Breast epithelium (tissue), 4 donors: ENCODE measurements around the gene NDOR1. TPM values are rescaled to one million over a fixed set of nuclear protein-coding genes. Genes with fewer than 3 reads are reported as not detected.

Experiments
- DNase-seq, 2 donors: peaks; one replicate each; pipeline ENCODE4 v3.0.0-alpha.2; 2019; ENCODE audit warnings: low spot score in 2 of 2
- H3K27ac ChIP-seq, 2 donors: fragments of 200-600 bp; sonication (generic) in 1 of 2; one replicate each; pipeline ENCODE4 v1.5.1; 2016 to 2019; ENCODE audit warnings: mild to moderate bottlenecking in 1 of 2
- H3K27me3 ChIP-seq, 2 donors: fragments of 200-600 bp; sonication (generic) in 1 of 2; one replicate each; pipeline versions ENCODE4 v1.5.1 to v1.6.0; 2017 to 2019; ENCODE audit warnings: control low read depth in 1 of 2, mild to moderate bottlenecking in 1 of 2
- H3K36me3 ChIP-seq: fragments of 200-600 bp; one replicate; pipeline ENCODE4 v1.5.1; 2019
- H3K4me1 ChIP-seq, 2 donors: fragments of 200-600 bp; sonication (generic); one replicate each; pipeline ENCODE4 v1.5.1; 2016 to 2019; ENCODE audit warnings: control low read depth in 1 of 2
- H3K4me3 ChIP-seq, 3 donors: fragments of 200-600 bp; sonication (generic); 1 replicate in 2 of 3; 2 replicates in 1 of 3; pipeline ENCODE4 v1.5.1; 2016 to 2019; ENCODE audit warnings: mild to moderate bottlenecking in 3 of 3, moderate library complexity in 2 of 3
- H3K9me3 ChIP-seq, 2 donors: fragments of 200-600 bp; sonication (generic) in 1 of 2; one replicate each; pipeline ENCODE4 v1.5.1; 2016 to 2019; ENCODE audit warnings: control low read depth in 1 of 2
- CTCF ChIP-seq, 3 donors: fragments of 450-650 bp; IDR thresholded peaks; one replicate each; pipeline ENCODE4 v1.5.1; 2016 to 2017; ENCODE audit warnings: antibody characterized with exemption in 3 of 3, mild to moderate bottlenecking in 3 of 3, moderate library complexity in 3 of 3
- POLR2A ChIP-seq: fragments of 450-650 bp; IDR thresholded peaks from one replicate; pipeline ENCODE4 v1.6.1; 2016; ENCODE audit warnings: antibody characterized with exemption, mild to moderate bottlenecking, moderate library complexity
- POLR2AphosphoS5 ChIP-seq, 3 donors: sonication (generic); formaldehyde crosslinking; IDR thresholded peaks; one replicate each; pipeline ENCODE4 v1.6.1; 2017; ENCODE audit warnings: antibody characterized with exemption in 3 of 3
- intact Hi-C: fragments of 100-400 bp; cut with DNase I; formaldehyde crosslinking; loops from one replicate; pipeline ENCODE4 v1.15.1; 2023; ENCODE audit warnings: low total_unique reads
- total RNA-seq, 3 donors: library from RNA; depleted of rRNA; stranded (reverse); fragments of >200 nt; gene quantifications; one replicate each; pipeline ENCODE4 v1.1.0, GENCODE V29; 2016

NDOR1 gene
- total RNA-seq, 3 donors from 2014 or later, result 4.6 to 9.5 (median 7.2) TPM

- intact Hi-C loops, result no loop called here
- H3K4me3 ChIP-seq, result no peak overlapping the region
- H3K4me1 ChIP-seq, result no peaks in the 10 kb centered on the region
- no peak overlapping the region for H3K27ac ChIP-seq
- H3K9me3 ChIP-seq, result no peaks in the 10 kb centered on the region
- DNase-seq, result no peak
- TF ChIP-seq POLR2AphosphoS5 (IDR thresholded peaks at IDR 0.05) (no peak), CTCF (IDR thresholded peaks at IDR 0.05) (no peak), POLR2A (no peak)
- H3K27me3 ChIP-seq, result no peaks in the 10 kb centered on the region
- no peaks in the 10 kb centered on the region for H3K36me3 ChIP-seq
Measured at GRCh38 chr9:137263506-137263905, 58.0 kb downstream of the NDOR1 start.

- no peak overlapping the region for H3K27ac ChIP-seq
- no peaks in the 10 kb centered on the region for H3K27me3 ChIP-seq
- no peak overlapping the region for H3K4me3 ChIP-seq
- no peak for DNase-seq
- no peaks in the 10 kb centered on the region for H3K9me3 ChIP-seq
- TF ChIP-seq POLR2A (no peak), CTCF (IDR thresholded peaks at IDR 0.05) (no peak), POLR2AphosphoS5 (IDR thresholded peaks at IDR 0.05) (no peak)
- H3K36me3 ChIP-seq, result no peaks in the 10 kb centered on the region
- intact Hi-C loops, result no loop called here
- H3K4me1 ChIP-seq, result no peaks in the 10 kb centered on the region
Measured at GRCh38 chr9:137264067-137264466, 58.6 kb downstream of the NDOR1 start.

DNA sequence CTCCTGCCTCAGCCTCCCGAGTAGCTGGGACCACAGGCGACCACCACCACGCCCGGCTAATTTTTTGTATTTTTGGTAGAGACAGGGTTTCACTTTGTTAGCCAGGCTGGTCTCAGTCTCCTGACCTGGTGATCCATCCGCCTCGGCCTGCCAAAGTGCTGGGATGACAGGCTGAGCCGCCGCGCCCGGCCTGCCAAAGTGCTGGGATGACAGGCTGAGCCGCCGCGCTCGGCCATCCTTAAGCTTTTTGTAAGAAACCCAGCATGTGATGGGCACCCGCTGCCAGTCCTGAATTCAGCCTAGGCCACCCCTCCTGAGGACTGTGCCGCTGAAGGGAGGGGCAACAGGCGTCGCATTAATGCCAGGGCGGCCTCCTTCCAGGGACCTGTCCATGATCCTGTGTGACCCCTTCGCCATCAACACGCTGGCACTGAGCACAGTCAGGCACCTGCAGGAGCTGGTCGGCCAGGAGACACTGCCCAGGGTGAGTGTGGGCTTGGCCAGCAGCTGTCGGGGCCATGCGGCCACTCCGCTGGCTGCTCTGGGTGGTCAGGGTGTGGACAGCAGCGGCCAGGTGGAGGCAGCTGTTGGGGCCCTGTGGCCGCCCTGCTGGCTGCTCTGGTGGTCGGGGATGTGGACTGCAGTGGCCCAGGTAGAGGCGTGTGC, 60.1 kb downstream of the NDOR1 start:
- Histone ChIP-seq H3K27me3 (no peaks in the 10 kb centered on the region), H3K27ac (no peak overlapping the region), H3K36me3 (no peaks in the 10 kb centered on the region), H3K9me3 (no peaks in the 10 kb centered on the region), H3K4me3 (no peak overlapping the region), H3K4me1 (peaks cover 0 to 3% of the 10 kb centered on the region in 2 donors)
- intact Hi-C loops, result no loop called here
- TF ChIP-seq POLR2A, result no peak
- TF ChIP-seq CTCF (IDR thresholded peaks at IDR 0.05), result no peak
- no peak for TF ChIP-seq POLR2AphosphoS5 (IDR thresholded peaks at IDR 0.05)
- no peak for DNase-seq

DNA sequence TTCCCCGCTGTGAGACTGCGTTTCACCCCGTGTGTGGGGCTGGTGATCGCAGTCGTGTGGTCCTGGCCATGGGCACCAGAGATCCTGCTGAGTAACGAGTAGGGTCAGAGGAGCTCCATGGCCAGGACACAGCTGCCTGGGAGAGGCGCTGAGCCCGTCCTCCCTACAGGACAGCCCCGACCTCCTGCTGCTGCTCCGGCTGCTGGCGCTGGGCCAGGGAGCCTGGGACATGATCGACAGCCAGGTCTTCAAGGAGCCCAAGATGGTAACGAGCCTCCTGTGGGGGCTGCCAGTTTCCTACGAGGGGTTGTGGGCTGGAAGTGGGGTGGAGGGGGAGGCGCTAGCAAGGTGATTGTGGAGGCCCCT, 60.6 kb downstream of the NDOR1 start:
- H3K27ac ChIP-seq, result no peak overlapping the region
- H3K36me3 ChIP-seq, result no peaks in the 10 kb centered on the region
- intact Hi-C loops, result no loop called here

More for the DNA sequence above, 60.6 kb downstream of the NDOR1 start:
- no peak overlapping the region for H3K4me3 ChIP-seq
- peaks cover 0 to 3% of the 10 kb centered on the region in 2 donors for H3K4me1 ChIP-seq
- TF ChIP-seq CTCF (IDR thresholded peaks at IDR 0.05), result no peak
- no peak for TF ChIP-seq POLR2AphosphoS5 (IDR thresholded peaks at IDR 0.05)
- TF ChIP-seq POLR2A, result no peak
- H3K9me3 ChIP-seq, result no peaks in the 10 kb centered on the region
- H3K27me3 ChIP-seq, result no peaks in the 10 kb centered on the region
- no peak for DNase-seq

Other genes with a start within 250 kb of the NDOR1 start
- 10 to 100 TPM; 46.7 to 72.6 (median 48.2) TPM for gene PTGDS, start 228.2 kb upstream of the NDOR1 start, total RNA-seq
- under 1 TPM in 2 of 3 donors, not detected in 1; 0.16 to 0.29 TPM for gene LCNL1, start 222.7 kb upstream of the NDOR1 start, total RNA-seq
- gene PAXX, start 213.3 kb upstream of the NDOR1 start, total RNA-seq, result 10 to 100 TPM; 24.6 to 66.2 (median 49.2) TPM
- gene CLIC3, start 209.1 kb upstream of the NDOR1 start, total RNA-seq, result 1 to 10 TPM in 1 of 3 donors, under 1 TPM in 1, not detected in 1; 0.32 to 3.5 TPM
- gene ABCA2, start 177.5 kb upstream of the NDOR1 start, total RNA-seq, result 10 to 100 TPM; 17.0 to 30.6 (median 18.9) TPM
- not detected for gene FUT7, start 173.6 kb upstream of the NDOR1 start, total RNA-seq
- 10 to 100 TPM; 21.9 to 63.9 (median 63.1) TPM for gene NPDC1, start 159.5 kb upstream of the NDOR1 start, total RNA-seq
- gene ENTPD2, start 151.6 kb upstream of the NDOR1 start, total RNA-seq, result 1 to 10 TPM in 2 of 3 donors, under 1 TPM in 1; 0.16 to 6.7 (median 3.6) TPM
- 1 to 10 TPM in 2 of 3 donors, under 1 TPM in 1; 0.96 to 2.9 (median 2.8) TPM for gene SAPCD2, start 135.1 kb upstream of the NDOR1 start, total RNA-seq
- gene UAP1L1, start 128.2 kb upstream of the NDOR1 start, total RNA-seq, result 10 to 100 TPM in 1 of 3 donors, 1 to 10 TPM in 2; 6.7 to 12.0 (median 6.9) TPM
- 10 to 100 TPM; 50.1 to 62.8 (median 50.8) TPM for gene MAN1B1, start 118.7 kb upstream of the NDOR1 start, total RNA-seq
- 100 to 1,000 TPM; 115 to 137 (median 132) TPM for gene DPP7, start 91.0 kb upstream of the NDOR1 start, total RNA-seq
- gene GRIN1, start 66.5 kb upstream of the NDOR1 start, total RNA-seq, result 1 to 10 TPM in 2 of 3 donors, not detected in 1; 1.3 to 1.9 TPM
- gene LRRC26, start 35.6 kb upstream of the NDOR1 start, total RNA-seq, result 1 to 10 TPM in 2 of 3 donors, not detected in 1; 7.8 to 9.2 TPM
- not detected for gene TMEM210, start 33.6 kb upstream of the NDOR1 start, total RNA-seq
- 10 to 100 TPM; 32.0 to 35.7 (median 32.9) TPM for gene ANAPC2, start 17.1 kb upstream of the NDOR1 start, total RNA-seq
- 10 to 100 TPM; 75.0 to 92.8 (median 82.7) TPM for gene SSNA1, start 17.0 kb upstream of the NDOR1 start, total RNA-seq
- gene TPRN, start 5.0 kb upstream of the NDOR1 start, total RNA-seq, result 1 to 10 TPM; 4.0 to 9.2 (median 8.5) TPM
- gene TMEM203, start 52 bp upstream of the NDOR1 start, total RNA-seq, result 10 to 100 TPM; 26.5 to 36.6 (median 26.6) TPM
- gene RNF208, start 16.5 kb downstream of the NDOR1 start, total RNA-seq, result 1 to 10 TPM; 1.5 to 2.9 (median 1.8) TPM
- under 1 TPM; 0.29 to 0.66 (median 0.32) TPM for gene CYSRT1, start 19.5 kb downstream of the NDOR1 start, total RNA-seq
- under 1 TPM in 1 of 3 donors, not detected in 2; 0.29 TPM for gene RNF224, start 21.8 kb downstream of the NDOR1 start, total RNA-seq
- gene SLC34A3, start 25.2 kb downstream of the NDOR1 start, total RNA-seq, result not detected
- gene TUBB4B, start 35.6 kb downstream of the NDOR1 start, total RNA-seq, result 100 to 1,000 TPM; 112 to 188 (median 183) TPM
- not detected for gene STPG3, start 45.6 kb downstream of the NDOR1 start, total RNA-seq
- gene NELFB, start 49.6 kb downstream of the NDOR1 start, total RNA-seq, result 10 to 100 TPM; 32.6 to 39.2 (median 38.7) TPM
- gene TOR4A, start 72.0 kb downstream of the NDOR1 start, total RNA-seq, result 1 to 10 TPM; 2.9 to 5.4 (median 3.7) TPM
- gene NRARP, start 96.6 kb downstream of the NDOR1 start, total RNA-seq, result 1 to 10 TPM; 2.1 to 6.9 (median 3.5) TPM
- gene EXD3, start 217.5 kb downstream of the NDOR1 start, total RNA-seq, result 10 to 100 TPM in 2 of 3 donors, 1 to 10 TPM in 1; 7.7 to 28.7 (median 20.6) TPM
- 10 to 100 TPM in 1 of 3 donors, 1 to 10 TPM in 2; 2.9 to 13.8 (median 4.6) TPM for gene NOXA1, start 217.7 kb downstream of the NDOR1 start, total RNA-seq
- gene ENTPD8, start 235.7 kb downstream of the NDOR1 start, total RNA-seq, result 1 to 10 TPM in 2 of 3 donors, not detected in 1; 2.0 to 3.2 TPM